ENCODE data around the gene HEG1.

The HEG1 gene

GRCh38 chr3:125077864-125078263 is 22.1 kb upstream of the HEG1 start:
- no peak for TF ChIP-seq CTCF (IDR thresholded peaks at IDR 0.05; ENCODE audit: poor library complexity, severe bottlenecking)
- no peaks in the 10 kb centered on the region for H3K9me3 ChIP-seq (ENCODE audit: severe bottlenecking)
- no peak overlapping the region for H3K27ac ChIP-seq (ENCODE audit: poor library complexity, severe bottlenecking)
- no peaks in the 10 kb centered on the region for H3K36me3 ChIP-seq (ENCODE audit: low read depth)
- ATAC-seq (ENCODE audit: low read depth) (no peak), DNase-seq (ENCODE audit: low spot score) (no peak)
- H3K4me3 ChIP-seq (ENCODE audit: severe bottlenecking): no peak overlapping the region
- peaks cover 16% of the 10 kb centered on the region for H3K4me1 ChIP-seq (ENCODE audit: insufficient read depth, poor library complexity, severe bottlenecking)
- H3K27me3 ChIP-seq (ENCODE audit: insufficient read depth, poor library complexity, severe bottlenecking): no peaks in the 10 kb centered on the region

GRCh38 chr3:125076464-125076863 is 20.7 kb upstream of the HEG1 start:
- no peak for DNase-seq (ENCODE audit: low spot score)
- ATAC-seq (ENCODE audit: low read depth): no peak
- H3K27ac ChIP-seq (ENCODE audit: poor library complexity, severe bottlenecking): no peak overlapping the region
- H3K4me3 ChIP-seq (ENCODE audit: severe bottlenecking): no peak overlapping the region
- no peaks in the 10 kb centered on the region for H3K27me3 ChIP-seq (ENCODE audit: insufficient read depth, poor library complexity, severe bottlenecking)
- no peak for TF ChIP-seq CTCF (IDR thresholded peaks at IDR 0.05; ENCODE audit: poor library complexity, severe bottlenecking)
- no peaks in the 10 kb centered on the region for H3K36me3 ChIP-seq (ENCODE audit: low read depth)
- H3K9me3 ChIP-seq (ENCODE audit: severe bottlenecking): no peaks in the 10 kb centered on the region
- H3K4me1 ChIP-seq (ENCODE audit: insufficient read depth, poor library complexity, severe bottlenecking): peaks cover 12% of the 10 kb centered on the region

- Histone ChIP-seq H3K36me3 (ENCODE audit: low read depth) (no peaks in the 10 kb centered on the region), H3K4me3 (ENCODE audit: severe bottlenecking) (no peak overlapping the region), H3K27me3 (ENCODE audit: insufficient read depth, poor library complexity, severe bottlenecking) (no peaks in the 10 kb centered on the region), H3K9me3 (ENCODE audit: severe bottlenecking) (no peaks in the 10 kb centered on the region), H3K4me1 (ENCODE audit: insufficient read depth, poor library complexity, severe bottlenecking) (peaks cover 12% of the 10 kb centered on the region), H3K27ac (ENCODE audit: poor library complexity, severe bottlenecking) (no peak overlapping the region)
- peak; percentile 24; the same call in 1 of the 3 replicates for ATAC-seq (ENCODE audit: low read depth)
- TF ChIP-seq CTCF (IDR thresholded peaks at IDR 0.05; ENCODE audit: poor library complexity, severe bottlenecking): no peak
- DNase-seq (ENCODE audit: low spot score): no peak
Observed at GRCh38 chr3:125075738-125076137, 19.9 kb upstream of the HEG1 start.

- ATAC-seq (ENCODE audit: low read depth) (no peak), DNase-seq (ENCODE audit: low spot score) (no peak)
- H3K4me1 ChIP-seq (ENCODE audit: insufficient read depth, poor library complexity, severe bottlenecking): no peaks in the 10 kb centered on the region
- H3K36me3 ChIP-seq (ENCODE audit: low read depth): no peaks in the 10 kb centered on the region
- no peak for TF ChIP-seq CTCF (IDR thresholded peaks at IDR 0.05; ENCODE audit: poor library complexity, severe bottlenecking)
- no peak overlapping the region for H3K27ac ChIP-seq (ENCODE audit: poor library complexity, severe bottlenecking)
- no peaks in the 10 kb centered on the region for H3K9me3 ChIP-seq (ENCODE audit: severe bottlenecking)
- no peak overlapping the region for H3K4me3 ChIP-seq (ENCODE audit: severe bottlenecking)
- no peaks in the 10 kb centered on the region for H3K27me3 ChIP-seq (ENCODE audit: insufficient read depth, poor library complexity, severe bottlenecking)
Observed at GRCh38 chr3:125073390-125073905, 17.7 kb upstream of the HEG1 start.

- ATAC-seq (ENCODE audit: low read depth): no peak
Observed at GRCh38 chr3:125072749-125073389, 17.1 kb upstream of the HEG1 start.

More at GRCh38 chr3:125072749-125073389, 17.1 kb upstream of the HEG1 start:
- no peak for TF ChIP-seq CTCF (IDR thresholded peaks at IDR 0.05; ENCODE audit: poor library complexity, severe bottlenecking)
- no peaks in the 10 kb centered on the region for H3K27me3 ChIP-seq (ENCODE audit: insufficient read depth, poor library complexity, severe bottlenecking)
- no peak overlapping the region for H3K27ac ChIP-seq (ENCODE audit: poor library complexity, severe bottlenecking)
- no peak overlapping the region for H3K4me3 ChIP-seq (ENCODE audit: severe bottlenecking)
- no peaks in the 10 kb centered on the region for H3K4me1 ChIP-seq (ENCODE audit: insufficient read depth, poor library complexity, severe bottlenecking)
- H3K36me3 ChIP-seq (ENCODE audit: low read depth): no peaks in the 10 kb centered on the region
- H3K9me3 ChIP-seq (ENCODE audit: severe bottlenecking): no peaks in the 10 kb centered on the region
- DNase-seq (ENCODE audit: low spot score): no peak

All from RWPE2 (cell line).